IMR-90 (cell line): ENCODE data around the gene KLF11. TPM values are rescaled to one million over a fixed set of nuclear protein-coding genes. Genes with fewer than 3 reads are reported as not detected.

Experiments
- ATAC-seq: fragments of 200-7000 bp; cut with Tn5 transposase; 2 replicates; pipeline ENCODE4 v1.9.1; 2020; ENCODE audit warnings: low read depth, mild to moderate bottlenecking, moderate library complexity
- BruUV-seq: library from RNA; stranded (reverse); fragments of 400-500 nt; replicated peaks from 2 replicates; lab custom pipeline; 2021; lab: Mats Ljungman, UMichigan
- CTCF ChIA-PET: fragments of 300-600 bp; formaldehyde crosslinking; extraction: SDS; loops from one replicate; lab custom pipeline; 2021; ENCODE audit warnings: antibody characterized with exemption; lab: Yijun Ruan, JAX
- POLR2A ChIA-PET: fragments of 300-600 bp; sonication (Branson Sonifier 250); formaldehyde crosslinking; loops from one replicate; lab custom pipeline; 2022; ENCODE audit warnings: antibody characterized with exemption; ENCODE audit not compliant: unreplicated experiment; lab: Charles Lee
- DNase-seq: peaks from one replicate; pipeline ENCODE4 v3.0.0; 2013
- H2AFZ ChIP-seq: replicated peaks from 2 replicates; pipeline ENCODE3; 2013; ENCODE audit warnings: low read length, mild to moderate bottlenecking; ENCODE audit not compliant: poor library complexity
- H2AK5ac ChIP-seq: 2 replicates; pipeline ENCODE4 v1.6.1; 2013; ENCODE audit warnings: low read depth, low read length, inconsistent platforms
- H2AK9ac ChIP-seq: replicated peaks from 2 replicates; pipeline ENCODE3; 2013; ENCODE audit warnings: mild to moderate bottlenecking, low read depth, low read length, moderate library complexity; ENCODE audit not compliant: poor library complexity
- H2BK120ac ChIP-seq: 2 replicates; pipeline ENCODE4 v1.6.1; 2013; ENCODE audit warnings: low read depth, low read length, inconsistent platforms
- H2BK15ac ChIP-seq: 3 replicates; pipeline ENCODE4 v1.6.1; 2013; ENCODE audit warnings: low read depth, low read length, inconsistent platforms
- H2BK20ac ChIP-seq: 2 replicates; pipeline ENCODE4 v1.6.1; 2013; ENCODE audit warnings: low read depth, mild to moderate bottlenecking, inconsistent platforms, low read length, moderate library complexity
- H2BK5ac ChIP-seq: 2 replicates; pipeline ENCODE4 v1.6.1; 2013; ENCODE audit warnings: mild to moderate bottlenecking, low read depth, low read length, inconsistent platforms; ENCODE audit not compliant: poor library complexity, severe bottlenecking
- H3K14ac ChIP-seq: replicated peaks from 2 replicates; pipeline ENCODE4 v1.6.1; 2013; ENCODE audit warnings: low read depth, low read length, inconsistent platforms
- H3K18ac ChIP-seq: 2 replicates; pipeline ENCODE4 v1.6.1; 2013; ENCODE audit warnings: low read depth, low read length, control low read depth
- H3K23ac ChIP-seq: 2 replicates; pipeline ENCODE4 v1.6.1; 2013; ENCODE audit warnings: low read depth, low read length, inconsistent platforms
- H3K27ac ChIP-seq: 2 replicates; pipeline ENCODE4 v1.5.1; 2013; ENCODE audit warnings: mild to moderate bottlenecking, control low read depth, low read length; ENCODE audit not compliant: insufficient read depth
- H3K27me3 ChIP-seq: 2 replicates; pipeline ENCODE4 v1.6.1; 2013; ENCODE audit warnings: low read length; ENCODE audit not compliant: control insufficient read depth, insufficient read depth
- H3K36me3 ChIP-seq: 2 replicates; pipeline ENCODE4 v1.6.1; 2013; ENCODE audit warnings: low read length, mixed read lengths; ENCODE audit not compliant: control insufficient read depth, insufficient read depth
- H3K4ac ChIP-seq: 2 replicates; pipeline ENCODE4 v1.6.1; 2013; ENCODE audit warnings: low read depth, low read length, inconsistent platforms
- H3K4me1 ChIP-seq: 2 replicates; pipeline ENCODE4 v1.6.1; 2013; ENCODE audit warnings: low read length, mixed read lengths; ENCODE audit not compliant: control insufficient read depth, insufficient read depth
- H3K4me2 ChIP-seq: 2 replicates; pipeline ENCODE4 v1.6.1; 2013; ENCODE audit warnings: low read depth, mild to moderate bottlenecking, control low read depth, low read length, moderate library complexity
- H3K4me3 ChIP-seq: 2 replicates; pipeline ENCODE4 v1.5.1; 2013; ENCODE audit warnings: low read depth, mild to moderate bottlenecking, control low read depth, low read length, moderate library complexity; ENCODE audit not compliant: insufficient read depth
- H3K56ac ChIP-seq: 2 replicates; pipeline ENCODE4 v1.6.1; 2013; ENCODE audit warnings: low read length, inconsistent platforms; ENCODE audit not compliant: insufficient read depth; ENCODE audit errors: extremely low read depth
- H3K79me1 ChIP-seq, 2 experiments: 2 replicates each; pipeline ENCODE4 v1.6.1; 2013; ENCODE audit warnings: low read length in 2 of 2, inconsistent platforms in 1 of 2, low read depth in 1 of 2
- H3K9ac ChIP-seq: 2 replicates; pipeline ENCODE4 v1.6.1; 2013; ENCODE audit warnings: low read depth, low read length, control low read depth
- H3K9me1 ChIP-seq: 2 replicates; pipeline ENCODE4 v1.6.1; 2013; ENCODE audit warnings: low read length, inconsistent platforms; ENCODE audit not compliant: insufficient read depth
- H3K9me3 ChIP-seq: 2 replicates; pipeline ENCODE4 v1.6.1; 2013; ENCODE audit warnings: low read length; ENCODE audit not compliant: control insufficient read depth, insufficient read depth
- H4K20me1 ChIP-seq: 2 replicates; pipeline ENCODE4 v1.6.1; 2013; ENCODE audit warnings: low read length, inconsistent platforms; ENCODE audit not compliant: insufficient read depth
- H4K5ac ChIP-seq: 2 replicates; pipeline ENCODE4 v1.6.1; 2013; ENCODE audit warnings: mild to moderate bottlenecking, low read depth, low read length, control low read depth
- H4K8ac ChIP-seq, 2 experiments: 2 replicates each; pipeline ENCODE4 v1.6.1; 2013; ENCODE audit warnings: low read depth in 2 of 2, low read length in 2 of 2, control low read depth in 1 of 2, inconsistent platforms in 1 of 2
- H4K91ac ChIP-seq: 2 replicates; pipeline ENCODE4 v1.6.1; 2013; ENCODE audit warnings: low read depth, low read length, inconsistent platforms; ENCODE audit not compliant: insufficient read depth
- CEBPB ChIP-seq: IDR thresholded peaks from 2 replicates; pipeline ENCODE4 v1.6.1; 2012; ENCODE audit warnings: low read depth, low read length, improper control_type of control experiment
- CHD1 ChIP-seq: IDR thresholded peaks from 2 replicates; pipeline ENCODE4 v1.6.1; 2012; ENCODE audit warnings: low read depth, low read length, improper control_type of control experiment
- FOS ChIP-seq: fragments of 150-350 bp; IDR thresholded peaks from 2 replicates; pipeline ENCODE4 v1.6.1; 2016; ENCODE audit warnings: low read depth, low read length
- MAFK ChIP-seq: IDR thresholded peaks from 2 replicates; pipeline ENCODE4 v1.6.1; 2012; ENCODE audit warnings: low read depth, low read length, improper control_type of control experiment
- MXI1 ChIP-seq: IDR thresholded peaks from 2 replicates; pipeline ENCODE4 v1.6.1; 2012; ENCODE audit warnings: low read depth, mild to moderate bottlenecking, low read length, moderate library complexity, borderline replicate concordance
- NFE2L2 ChIP-seq: fragments of 150-350 bp; IDR thresholded peaks from 2 replicates; pipeline ENCODE4 v1.6.1; 2016; ENCODE audit warnings: low read depth, mild to moderate bottlenecking, low read length
- RAD21 ChIP-seq: IDR thresholded peaks from 2 replicates; pipeline ENCODE4 v1.6.1; 2012; ENCODE audit warnings: low read length, improper control_type of control experiment
- RCOR1 ChIP-seq: IDR thresholded peaks from 2 replicates; pipeline ENCODE4 v1.6.1; 2012; ENCODE audit warnings: mild to moderate bottlenecking, low read length, improper control_type of control experiment; ENCODE audit not compliant: insufficient replicate concordance
- WGBS, 2 experiments: methylation state at CpG; one replicate each; pipeline versions ENCODE4 v1.1.5 to v1.1.7; 2013; ENCODE audit warnings: missing lambda C conversion rate in 2 of 2; ENCODE audit not compliant: insufficient read length in 1 of 2; ENCODE audit errors: extremely low coverage in 2 of 2; 5-methylcytosine and 5-hydroxymethylcytosine counted together
- dilution Hi-C: fragments of 300-500 bp; cut with HindIII; formaldehyde crosslinking; loops from one replicate; pipeline ENCODE4 v1.14.3; 2018; ENCODE audit warnings: low sequenced_read_pairs; ENCODE audit not compliant: unreplicated experiment
- in situ Hi-C: fragments of 300-500 bp; cut with MboI; formaldehyde crosslinking; loops from 3 replicates; pipeline ENCODE4 v1.14.3; 2019; ENCODE audit warnings: low sequenced_read_pairs, inconsistent platforms, mixed read lengths
- intact Hi-C: fragments of 100-400 bp; cut with micrococcal nuclease; formaldehyde crosslinking; loops from 2 replicates; pipeline ENCODE4 v1.10.0; 2022
- polyA plus RNA-seq, 3 experiments: library from polyadenylated mRNA; depleted of rRNA; stranded (reverse); fragments of >200 nt; gene quantifications; 2 replicates each; pipeline ENCODE4 v1.2.3, GENCODE V29; 2012; ENCODE audit warnings: low replicate concordance in 1 of 3
- total RNA-seq: library from RNA; depleted of rRNA; stranded (reverse); fragments of >200 nt; gene quantifications from 2 replicates; pipeline ENCODE4 v1.2.3, GENCODE V29; 2012
- TF ChIP-seq, protein P1 (sequence below): conservative IDR thresholded peaks from 2 replicates; pipeline ENCODE4 v1.5.1; 2012; ENCODE audit warnings: mild to moderate bottlenecking, low read depth, low read length, improper control_type of control experiment

The KLF11 gene
- total and polyA plus RNA-seq, 2 of the 4 experiments (the other 2 are of a cell fraction), result 2.0 to 2.4 TPM

DNA sequence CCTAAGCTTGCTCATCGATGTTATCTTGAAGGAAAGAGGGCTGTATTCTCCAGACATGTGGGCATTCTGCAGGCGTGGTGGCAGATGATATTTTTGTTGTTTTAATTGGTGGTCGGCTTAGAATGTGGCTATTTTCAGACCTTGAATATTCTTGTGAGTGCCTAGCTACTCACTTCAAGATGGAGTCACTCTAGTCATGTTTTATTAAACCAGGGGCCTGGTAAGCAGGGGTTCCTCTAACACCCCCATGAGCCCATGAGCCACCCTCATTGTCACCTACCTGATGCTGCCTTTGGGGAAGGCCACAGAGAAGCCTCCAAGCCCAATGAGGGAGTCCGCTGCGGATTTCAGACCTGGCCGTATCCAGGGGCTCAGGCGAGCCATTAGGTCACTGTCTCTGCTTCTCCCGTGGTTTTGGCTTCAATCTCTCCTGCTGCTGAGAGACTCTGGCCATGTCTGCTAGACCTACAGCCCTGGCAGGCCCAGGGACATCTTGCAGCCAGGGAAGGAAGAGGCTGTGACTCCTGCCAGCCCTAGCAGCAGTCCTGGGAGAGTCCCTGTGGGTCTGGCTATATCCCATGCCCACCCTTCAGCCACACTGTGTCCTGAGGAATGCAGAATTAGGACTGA, 16.3 kb upstream of the KLF11 start:
- 93% methylated on average over 5 of the region's 8 CpGs; no CpG with 5 or more reads in 1 of the 2 experiments for WGBS, 2 experiments
- ChIA-PET CTCF (no interaction called here), POLR2A (no interaction called here)
- ATAC-seq (no peak), DNase-seq (no peak)
- Histone ChIP-seq H2AFZ (peak overlapping the region; percentile 15), H3K79me1 (no peaks in the 10 kb centered on the region), H3K27me3 (peaks cover 1% of the 10 kb centered on the region; the same call in 1 of the 2 replicates), H3K4me2 (no peak overlapping the region), H3K18ac (no peak overlapping the region), H3K23ac (no peak overlapping the region), H3K4me3 (no peak overlapping the region), H4K5ac (no peak overlapping the region), H2BK120ac (no peak overlapping the region), H4K91ac (no peak overlapping the region), H3K4me1 (no peaks in the 10 kb centered on the region; the same call in 1 of the 2 replicates), H3K4ac (no peak overlapping the region), H3K27ac (no peak overlapping the region), H2BK15ac (no peak overlapping the region), H3K9ac (no peak overlapping the region), H4K8ac (no peak overlapping the region), H3K9me3 (peaks cover 2% of the 10 kb centered on the region; the same call in 1 of the 2 replicates), H2AK9ac (no peak overlapping the region), H2AK5ac (no peak overlapping the region), H3K36me3 (no peaks in the 10 kb centered on the region), H3K56ac (no peak overlapping the region), H4K20me1 (no peaks in the 10 kb centered on the region), H2BK5ac (no peak overlapping the region), H2BK20ac (no peak overlapping the region), H3K9me1 (no peaks in the 10 kb centered on the region; the same call in 1 of the 2 replicates), H3K14ac (no peak overlapping the region)
- no TSS peak for BruUV-seq
- dilution Hi-C loops (no loop called here), intact Hi-C loops (no loop called here), in situ Hi-C loops (no loop called here)
- TF ChIP-seq MAFK (no peak), CEBPB (no peak), MXI1 (no peak), RCOR1 (no peak), CHD1 (no peak), FOS (no peak), RAD21 (no peak), NFE2L2 (no peak)
- TF ChIP-seq, protein P1, sequence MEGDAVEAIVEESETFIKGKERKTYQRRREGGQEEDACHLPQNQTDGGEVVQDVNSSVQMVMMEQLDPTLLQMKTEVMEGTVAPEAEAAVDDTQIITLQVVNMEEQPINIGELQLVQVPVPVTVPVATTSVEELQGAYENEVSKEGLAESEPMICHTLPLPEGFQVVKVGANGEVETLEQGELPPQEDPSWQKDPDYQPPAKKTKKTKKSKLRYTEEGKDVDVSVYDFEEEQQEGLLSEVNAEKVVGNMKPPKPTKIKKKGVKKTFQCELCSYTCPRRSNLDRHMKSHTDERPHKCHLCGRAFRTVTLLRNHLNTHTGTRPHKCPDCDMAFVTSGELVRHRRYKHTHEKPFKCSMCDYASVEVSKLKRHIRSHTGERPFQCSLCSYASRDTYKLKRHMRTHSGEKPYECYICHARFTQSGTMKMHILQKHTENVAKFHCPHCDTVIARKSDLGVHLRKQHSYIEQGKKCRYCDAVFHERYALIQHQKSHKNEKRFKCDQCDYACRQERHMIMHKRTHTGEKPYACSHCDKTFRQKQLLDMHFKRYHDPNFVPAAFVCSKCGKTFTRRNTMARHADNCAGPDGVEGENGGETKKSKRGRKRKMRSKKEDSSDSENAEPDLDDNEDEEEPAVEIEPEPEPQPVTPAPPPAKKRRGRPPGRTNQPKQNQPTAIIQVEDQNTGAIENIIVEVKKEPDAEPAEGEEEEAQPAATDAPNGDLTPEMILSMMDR, result no peak
